Measurements from ENCODE around the gene ZFP14.

ZFP14 gene

DNA sequence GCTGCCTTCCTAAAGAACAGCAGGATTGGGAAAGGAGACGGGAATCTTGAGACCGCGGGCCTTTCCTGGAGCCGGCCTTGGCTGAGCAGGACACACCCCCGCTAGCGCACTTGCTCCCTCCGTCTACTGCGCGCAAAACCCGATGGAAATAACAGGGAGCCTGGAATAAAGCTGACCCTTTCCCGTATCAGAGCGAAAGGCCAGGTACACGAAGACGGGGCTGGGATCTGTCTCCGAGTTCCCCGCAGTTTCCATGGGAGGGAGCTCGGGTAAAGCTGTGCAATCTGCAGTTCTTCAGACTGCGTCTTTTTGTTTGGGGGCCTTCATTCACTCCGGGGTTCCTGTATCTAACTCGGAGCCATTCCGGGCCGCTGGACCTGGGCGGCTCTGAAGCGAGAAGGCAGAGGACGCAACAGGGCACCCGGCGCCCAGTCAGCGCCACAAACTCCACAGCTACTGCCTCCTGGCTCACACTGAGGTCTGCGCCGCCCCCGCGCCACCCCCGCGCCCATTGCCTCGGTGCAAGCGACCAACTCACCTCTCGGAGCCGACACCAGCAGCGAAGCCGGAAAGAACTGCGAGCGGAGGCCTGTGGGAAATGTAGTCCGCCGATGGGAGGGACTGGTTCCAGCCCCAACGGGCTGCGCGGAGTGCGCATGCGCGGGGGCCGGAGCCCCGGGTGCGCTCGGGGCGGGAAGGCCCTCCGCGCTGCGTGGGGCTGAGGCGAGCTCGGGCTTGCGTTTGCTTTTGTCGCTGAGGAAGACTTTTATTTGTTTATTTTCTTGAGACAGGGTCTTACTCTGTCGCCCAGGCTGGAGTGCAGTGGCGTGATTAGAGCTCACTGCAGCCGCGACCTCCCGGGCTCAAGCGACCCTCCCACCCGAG lies at the start of gene ZFP14:
TSS of gene ZFP14 (minus strand) at position 577 of the 885 bp plus-strand sequence. CDS start 11,309 bp downstream, outside the sequence.
- peak; percentile 91 for DNase-seq

GRCh38 chr19:36423925-36424324 lies 44.9 kb upstream of the ZFP14 start:
- no peak for DNase-seq

GRCh38 chr19:36421749-36422481 lies 42.9 kb upstream of the ZFP14 start:
- DNase-seq, result no peak

GRCh38 chr19:36420961-36421748 lies 42.2 kb upstream of the ZFP14 start:
- no peak for DNase-seq

DNA sequence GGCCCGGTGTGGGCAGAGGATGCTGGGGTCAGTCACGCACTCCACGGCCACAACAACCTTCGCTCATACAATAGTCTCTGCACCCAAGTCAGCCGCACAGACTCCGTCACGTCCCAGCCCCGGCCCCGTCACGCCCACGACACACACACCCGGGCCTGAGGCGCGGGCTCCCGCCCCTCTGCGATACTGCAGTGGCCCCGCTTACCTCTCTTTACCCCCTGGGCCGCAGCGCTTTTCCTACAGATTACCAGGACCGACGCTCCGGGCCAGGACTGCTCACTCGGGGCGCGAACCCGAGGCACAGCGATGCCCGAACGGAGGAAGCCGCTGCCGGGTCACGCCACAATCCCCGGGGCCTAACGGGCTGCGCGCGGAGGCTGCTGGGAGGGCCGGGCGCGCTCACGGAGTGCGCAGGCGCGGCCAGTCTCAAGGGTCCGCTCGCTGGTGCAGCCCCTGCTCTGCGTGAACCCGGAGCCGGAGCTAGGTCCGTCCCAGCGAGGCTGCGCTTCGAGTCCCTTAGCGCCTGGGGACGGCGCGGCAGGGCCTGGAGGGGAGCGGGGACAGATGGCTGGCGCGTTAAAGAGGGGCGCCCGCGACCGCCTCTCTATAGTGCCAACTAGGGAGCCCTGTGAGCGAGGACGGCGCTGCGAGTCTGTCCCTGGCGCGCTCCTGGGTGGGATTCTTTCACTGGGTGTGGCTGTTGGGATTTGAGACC lies 39.4 kb upstream of the ZFP14 start, which contains the start of gene ZFP82:
TSS of gene ZFP82 (minus strand) at position 358 of the 715 bp plus-strand sequence. CDS start 8,855 bp downstream, outside the sequence.
- peak; percentile 79 for DNase-seq

DNA sequence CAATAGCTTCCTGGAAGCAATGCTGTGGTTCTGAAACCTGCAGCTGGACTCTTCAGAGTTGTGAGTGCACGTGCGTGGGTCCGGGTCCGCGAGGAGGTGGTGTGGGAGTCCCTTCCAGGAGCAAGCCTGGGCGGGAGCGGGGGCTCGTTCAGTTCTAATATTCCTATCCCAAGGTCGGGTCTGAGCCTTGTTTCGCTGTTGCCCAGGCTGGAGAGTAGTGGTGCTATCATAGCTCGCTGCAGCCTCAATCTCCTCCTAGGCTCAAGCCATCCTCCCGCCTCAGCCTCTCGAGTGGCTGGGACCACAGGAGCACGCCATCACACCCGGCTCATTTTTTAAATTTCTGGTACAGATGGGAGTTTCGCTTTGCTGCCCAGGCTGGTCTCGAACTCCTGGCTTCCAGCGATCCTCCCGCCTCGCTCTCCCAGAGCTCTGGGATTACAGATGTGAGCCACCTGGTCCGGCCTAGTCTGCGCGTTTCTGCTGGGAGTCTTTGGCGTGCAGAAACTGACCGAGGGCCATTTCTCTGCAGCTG lies 38.8 kb upstream of the ZFP14 start:
- peak; percentile 53 for DNase-seq

- no peak for DNase-seq
These were observed 30.8 kb upstream of the ZFP14 start for GRCh38 chr19:36409841-36410240.

DNA sequence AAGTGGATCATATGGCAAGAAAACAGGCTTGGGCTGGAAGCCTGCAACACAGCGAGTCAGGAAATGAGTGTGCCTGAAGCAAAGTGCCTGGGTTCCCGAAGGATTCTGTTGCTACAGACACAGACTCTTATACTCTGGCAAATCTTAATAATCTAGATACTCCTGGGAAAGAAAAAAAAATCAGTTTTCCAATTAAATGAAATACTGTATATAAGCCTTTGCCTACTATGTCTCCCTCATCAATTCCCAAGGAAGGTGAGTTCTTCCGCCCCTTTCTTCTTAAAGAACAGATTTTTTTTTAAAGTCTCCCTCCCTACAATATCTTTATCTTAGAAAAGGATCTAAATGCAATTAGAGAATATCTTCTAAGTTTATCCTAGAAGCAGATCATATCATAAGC lies 29.1 kb upstream of the ZFP14 start:
- no peak for DNase-seq

- DNase-seq, result no peak
These were observed 25.5 kb upstream of the ZFP14 start for GRCh38 chr19:36404498-36404897.

GRCh38 chr19:36401475-36401874 lies 22.5 kb upstream of the ZFP14 start:
- no peak for DNase-seq

DNA sequence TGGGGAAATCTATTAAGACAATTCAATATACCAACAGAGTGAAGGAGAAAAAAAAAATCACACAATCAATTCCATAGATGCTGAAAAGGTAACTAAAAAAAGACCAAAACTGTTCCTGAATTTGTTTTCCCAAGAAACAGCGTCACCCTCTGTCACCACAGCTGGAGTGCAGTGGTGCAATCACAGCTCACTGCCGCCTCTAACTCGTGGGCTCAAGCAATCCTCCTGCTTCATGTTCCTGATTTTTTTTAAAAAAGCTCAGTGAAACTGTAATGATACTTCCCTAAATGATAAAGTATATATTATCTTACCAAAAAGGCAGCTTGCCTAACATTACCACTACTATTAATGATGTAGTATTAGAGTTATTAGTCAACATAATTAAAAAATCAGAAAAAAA lies 19.6 kb upstream of the ZFP14 start:
- DNase-seq, result no peak

DNA sequence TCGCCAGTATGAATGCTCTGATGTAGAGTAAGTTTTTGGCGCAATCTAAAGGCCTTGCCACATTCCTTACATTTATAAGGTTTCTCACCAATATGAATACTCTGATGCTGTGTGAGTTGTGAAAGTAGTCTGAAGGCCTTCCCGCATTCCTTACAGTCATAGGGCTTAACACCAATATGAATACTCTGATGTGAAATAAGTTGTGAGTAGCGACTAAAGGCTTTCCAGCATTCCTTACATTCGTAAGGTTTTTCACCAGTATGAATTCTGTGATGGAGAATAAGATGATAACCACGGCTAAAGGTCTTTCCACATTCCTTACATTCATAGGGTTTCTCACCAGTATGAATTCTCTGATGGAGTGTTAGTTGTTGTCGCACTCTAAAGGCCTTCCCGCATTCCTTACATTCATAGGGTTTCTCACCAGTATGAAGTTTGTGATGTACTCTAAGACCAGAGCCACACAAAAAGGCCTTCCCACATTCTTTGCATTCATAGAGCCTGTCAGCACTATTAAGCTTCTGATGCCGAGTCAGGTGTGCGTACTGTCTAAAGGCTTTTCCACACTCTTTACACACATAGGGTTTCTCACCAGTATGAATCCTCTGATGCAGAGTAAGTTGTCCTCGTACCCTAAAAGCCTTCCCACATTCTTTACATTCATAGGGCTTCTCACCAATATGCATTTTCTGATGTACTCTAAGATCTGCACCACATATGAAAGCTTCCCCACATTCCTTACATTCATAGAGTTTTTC lies 14.1 kb upstream of the ZFP14 start:
- no peak for DNase-seq

- DNase-seq, result no peak
These were observed 464 bp upstream of the ZFP14 start for GRCh38 chr19:36379510-36379819.

DNA sequence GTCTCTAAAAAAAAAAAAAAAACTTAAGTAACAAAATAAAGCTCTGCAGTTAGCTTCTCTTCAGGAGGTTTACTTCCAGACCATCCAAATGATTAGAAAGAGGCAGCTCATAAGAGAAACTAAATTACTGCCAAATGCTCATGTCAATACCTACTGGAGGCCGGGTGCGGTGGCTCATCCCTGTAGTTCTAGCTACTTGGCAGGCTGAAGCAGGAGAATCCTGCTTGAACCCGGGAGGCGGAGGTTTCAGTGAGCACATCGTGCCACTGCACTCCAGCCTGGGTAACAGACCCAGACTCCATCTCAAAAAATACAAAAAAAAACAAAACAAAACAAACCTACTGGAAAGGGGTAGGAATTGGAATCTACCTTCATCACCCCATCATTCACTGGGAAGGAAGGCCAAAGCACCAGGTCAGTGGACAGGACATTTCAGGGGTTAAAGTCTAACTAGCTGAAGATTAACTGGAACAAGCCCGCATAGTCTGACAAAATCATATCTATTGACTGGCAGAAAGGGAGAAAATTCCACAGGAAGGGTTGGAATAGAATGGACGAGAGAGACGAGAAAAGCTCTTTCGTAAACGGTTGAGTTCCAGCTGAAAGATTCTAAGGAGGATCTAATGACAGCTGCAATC lies 1.3 kb downstream of the ZFP14 start:
- no peak for DNase-seq

GRCh38 chr19:36373638-36374156 lies 5.3 kb downstream of the ZFP14 start:
- DNase-seq, result no peak

- no peak for DNase-seq
These were observed 7.1 kb downstream of the ZFP14 start for GRCh38 chr19:36371886-36372285.

GRCh38 chr19:36363845-36364244 lies 15.2 kb downstream of the ZFP14 start:
- DNase-seq, result no peak

DNA sequence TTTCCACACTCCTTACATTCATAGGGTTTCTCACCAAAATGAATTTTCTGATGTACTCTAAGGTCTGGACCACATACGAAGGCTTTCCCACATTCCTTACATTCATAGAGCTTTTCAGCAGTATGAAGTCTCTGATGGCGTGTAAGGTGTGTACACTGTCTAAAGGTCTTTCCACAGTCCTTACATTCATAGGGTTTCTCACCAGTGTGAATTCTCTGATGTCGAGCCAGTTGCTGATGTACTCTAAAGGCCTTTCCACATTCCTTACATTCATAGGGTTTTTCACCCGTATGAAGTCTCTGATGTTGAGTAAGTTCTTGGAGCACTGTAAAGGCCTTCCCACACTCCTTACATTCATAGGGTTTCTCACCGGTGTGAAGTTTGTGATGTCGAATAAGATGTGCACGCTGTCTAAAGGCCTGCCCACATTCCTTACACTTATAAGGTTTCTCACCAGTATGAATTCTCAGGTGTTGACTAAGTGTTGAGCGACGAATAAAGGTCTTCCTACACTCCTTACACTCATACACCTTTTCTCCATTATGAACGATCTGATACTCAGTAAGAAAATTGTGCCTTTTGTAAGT lies 38.1 kb downstream of the ZFP14 start:
- no peak for DNase-seq

DNA sequence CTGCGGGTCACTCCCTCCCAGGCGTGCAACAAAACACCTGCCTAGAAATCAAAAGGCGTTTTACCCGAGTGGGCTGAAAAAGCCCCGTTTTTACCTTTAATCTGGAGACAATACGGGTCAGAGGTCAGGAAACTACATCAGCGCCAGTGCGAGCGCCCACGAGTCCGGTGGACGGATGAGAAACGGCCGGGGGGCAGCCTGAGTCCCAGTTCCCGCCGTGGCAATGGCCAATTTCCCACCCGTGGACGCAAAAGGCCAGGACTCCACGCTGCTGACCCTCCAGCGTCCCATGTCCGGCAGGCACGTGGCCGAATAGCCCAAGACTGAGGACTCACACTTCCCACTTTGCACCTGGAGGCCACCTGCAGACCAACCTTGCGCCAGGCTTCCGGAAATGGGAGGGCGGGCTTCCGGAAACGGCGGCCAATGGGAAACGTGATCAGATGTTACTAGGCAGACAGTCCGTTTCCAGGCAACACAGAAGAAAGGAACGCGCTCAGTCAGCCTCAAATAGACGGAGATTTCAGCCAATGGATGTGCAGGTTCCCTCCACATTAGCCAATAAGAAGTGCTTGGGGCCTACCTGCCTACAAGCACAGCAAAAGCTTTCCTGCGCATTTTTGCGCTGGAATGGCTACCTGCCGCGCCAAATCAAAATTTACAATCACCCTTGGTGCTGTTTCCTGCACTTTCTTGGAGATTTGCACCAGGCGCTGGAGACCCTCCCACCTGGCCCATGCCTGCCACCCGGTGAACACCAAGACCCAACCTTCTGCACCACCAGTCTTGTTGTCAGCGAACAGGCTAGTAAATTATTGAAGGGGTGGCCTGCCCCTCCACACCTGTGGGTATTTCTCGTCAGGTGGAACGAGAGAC lies 47.4 kb downstream of the ZFP14 start:
- peak; percentile 99 for DNase-seq
